GM10266 (cell line): ENCODE results near the gene SRRM2.

Experiments used
- DNase-seq: peaks from one replicate; pipeline ENCODE4 v3.0.0; 2012; ENCODE audit errors: extremely low spot score
- TF ChIP-seq, protein P1 (sequence below): IDR thresholded peaks from 2 replicates; pipeline ENCODE4 v1.5.1; 2012; ENCODE audit warnings: mild to moderate bottlenecking, low read depth; ENCODE audit not compliant: control insufficient read depth, insufficient read depth; ENCODE audit errors: missing control alignments

The SRRM2 gene

DNA sequence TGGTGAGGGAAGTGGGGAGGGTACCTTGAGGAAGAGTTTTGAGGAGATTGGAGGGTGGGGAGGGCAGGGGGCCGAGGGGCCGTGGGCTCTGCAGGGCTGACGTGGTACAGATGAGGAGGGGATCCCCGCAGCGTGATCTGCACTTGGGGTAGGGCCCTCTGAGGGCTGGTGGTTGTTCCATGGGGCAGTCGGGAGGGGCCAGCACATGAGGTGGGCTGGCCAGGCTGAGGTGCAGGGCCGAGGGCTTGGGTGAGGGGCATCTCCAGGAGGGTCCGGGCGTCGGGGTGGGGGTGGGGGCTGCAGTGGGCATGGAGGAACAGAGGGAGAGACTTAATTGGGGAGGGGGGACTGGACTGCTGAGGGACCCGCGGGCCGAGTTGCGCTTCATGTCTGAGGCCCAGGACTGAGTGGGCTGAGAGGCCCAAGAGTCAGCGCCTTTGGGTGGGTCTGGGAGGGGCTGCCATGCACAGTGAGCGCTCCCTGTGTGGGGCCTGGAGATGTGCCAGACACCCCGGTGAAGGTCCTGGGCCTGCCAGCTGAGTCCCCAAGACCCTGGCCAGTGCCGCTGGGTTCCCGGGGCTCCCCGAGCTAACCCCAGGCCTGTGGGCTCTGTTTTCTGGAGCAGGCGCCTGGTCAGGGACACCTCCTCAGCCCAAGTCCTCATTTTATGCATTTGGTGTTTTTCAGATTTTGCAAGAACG lies 45.7 kb upstream of the SRRM2 start:
- DNase-seq, result no peak
- TF ChIP-seq, protein P1, sequence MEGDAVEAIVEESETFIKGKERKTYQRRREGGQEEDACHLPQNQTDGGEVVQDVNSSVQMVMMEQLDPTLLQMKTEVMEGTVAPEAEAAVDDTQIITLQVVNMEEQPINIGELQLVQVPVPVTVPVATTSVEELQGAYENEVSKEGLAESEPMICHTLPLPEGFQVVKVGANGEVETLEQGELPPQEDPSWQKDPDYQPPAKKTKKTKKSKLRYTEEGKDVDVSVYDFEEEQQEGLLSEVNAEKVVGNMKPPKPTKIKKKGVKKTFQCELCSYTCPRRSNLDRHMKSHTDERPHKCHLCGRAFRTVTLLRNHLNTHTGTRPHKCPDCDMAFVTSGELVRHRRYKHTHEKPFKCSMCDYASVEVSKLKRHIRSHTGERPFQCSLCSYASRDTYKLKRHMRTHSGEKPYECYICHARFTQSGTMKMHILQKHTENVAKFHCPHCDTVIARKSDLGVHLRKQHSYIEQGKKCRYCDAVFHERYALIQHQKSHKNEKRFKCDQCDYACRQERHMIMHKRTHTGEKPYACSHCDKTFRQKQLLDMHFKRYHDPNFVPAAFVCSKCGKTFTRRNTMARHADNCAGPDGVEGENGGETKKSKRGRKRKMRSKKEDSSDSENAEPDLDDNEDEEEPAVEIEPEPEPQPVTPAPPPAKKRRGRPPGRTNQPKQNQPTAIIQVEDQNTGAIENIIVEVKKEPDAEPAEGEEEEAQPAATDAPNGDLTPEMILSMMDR, result no peak

DNA sequence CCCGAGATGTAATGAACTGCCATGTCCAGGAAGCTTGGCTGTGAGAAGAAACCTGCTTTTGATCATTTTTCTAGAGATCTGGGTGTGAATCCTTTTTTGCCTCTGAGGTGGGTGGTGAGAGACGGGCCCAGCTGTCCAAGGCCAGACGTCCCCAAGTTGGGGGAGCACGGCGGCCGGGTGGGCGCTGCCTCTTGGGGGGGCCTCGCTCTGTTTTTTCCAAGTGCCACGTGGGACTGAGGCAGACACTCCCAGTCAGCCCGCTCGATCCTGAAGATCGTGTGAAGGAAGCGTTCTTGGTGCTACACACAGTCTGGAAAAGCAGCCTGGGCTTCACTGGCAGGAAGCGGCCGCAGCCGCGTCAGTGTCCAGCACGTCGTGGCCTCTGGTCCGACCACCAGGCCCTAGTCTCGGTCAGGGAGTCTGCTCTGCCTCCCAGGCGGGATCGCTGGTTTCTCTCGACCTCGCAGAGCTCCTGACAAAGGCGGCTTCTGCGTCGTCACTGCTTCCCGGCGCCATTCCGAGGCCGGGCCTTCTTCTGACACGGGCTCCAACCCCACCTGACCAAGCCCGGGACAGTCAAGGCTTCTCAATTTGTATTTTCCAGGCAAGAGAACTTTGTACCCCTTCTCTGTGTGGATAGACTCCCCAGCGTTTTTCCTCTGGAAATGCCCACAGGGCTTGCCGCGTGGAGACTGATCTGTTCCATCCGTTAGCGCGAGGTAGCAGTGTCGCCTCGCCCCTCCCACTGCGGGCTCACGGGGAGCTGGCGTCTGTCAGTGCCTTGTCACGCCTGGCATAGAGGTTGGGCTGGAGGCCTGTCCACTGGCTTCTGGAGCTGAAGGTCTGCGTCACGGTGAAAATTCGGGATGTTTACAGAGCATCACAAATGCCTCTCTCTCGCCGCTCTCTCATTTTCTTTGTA lies 44.8 kb upstream of the SRRM2 start:
- TF ChIP-seq, protein P1, result no peak
- DNase-seq, result no peak

DNA sequence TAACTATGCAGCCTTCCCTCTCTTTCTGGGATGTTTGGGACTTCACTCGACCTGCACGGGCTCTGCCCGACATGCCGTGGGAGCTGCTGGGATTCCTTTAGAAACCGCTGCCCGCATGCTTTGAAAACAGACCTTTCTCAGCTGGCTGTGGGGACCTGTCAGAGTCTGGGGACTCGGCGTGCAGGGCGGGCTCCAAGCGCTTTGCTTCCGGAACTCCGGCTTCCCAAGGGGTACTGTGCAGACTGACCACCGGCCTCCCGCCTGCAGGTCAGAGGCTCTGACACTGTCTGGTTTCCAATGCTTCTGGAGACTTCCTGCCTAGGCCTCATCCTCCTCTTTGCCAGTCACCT lies 44.2 kb upstream of the SRRM2 start:
- DNase-seq, result no peak
- TF ChIP-seq, protein P1, result no peak

DNA sequence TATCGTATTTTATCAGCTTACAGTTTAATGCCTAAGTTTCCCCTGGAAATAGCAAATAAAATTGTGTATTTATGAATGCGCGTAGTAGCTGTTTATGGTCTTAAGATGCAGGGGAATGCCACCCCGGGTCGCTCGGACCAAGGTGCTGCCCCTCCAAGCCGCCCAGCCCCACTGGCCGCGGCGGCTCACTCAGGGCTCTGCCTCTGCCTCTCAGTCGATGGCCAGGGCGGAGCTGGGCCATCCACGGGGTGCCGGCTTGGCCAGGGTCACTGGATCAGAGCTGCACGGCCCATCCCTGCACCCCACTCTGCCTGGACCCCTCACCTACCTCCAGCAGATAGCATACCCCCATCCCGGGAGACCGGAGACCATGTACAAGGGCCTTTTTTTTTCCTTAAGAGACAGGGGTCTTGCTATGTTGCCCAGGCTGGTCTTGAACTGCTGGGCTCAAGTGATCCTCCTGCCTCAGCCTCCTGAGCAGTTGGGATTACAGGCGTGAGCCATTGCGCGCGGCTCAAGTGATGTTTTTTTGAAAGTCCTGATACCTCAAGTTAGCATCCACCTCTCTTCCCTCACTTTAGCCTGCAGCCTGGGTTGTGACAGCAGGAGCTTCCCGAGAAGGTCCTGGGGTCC lies 43.4 kb upstream of the SRRM2 start:
- DNase-seq, result no peak

DNA sequence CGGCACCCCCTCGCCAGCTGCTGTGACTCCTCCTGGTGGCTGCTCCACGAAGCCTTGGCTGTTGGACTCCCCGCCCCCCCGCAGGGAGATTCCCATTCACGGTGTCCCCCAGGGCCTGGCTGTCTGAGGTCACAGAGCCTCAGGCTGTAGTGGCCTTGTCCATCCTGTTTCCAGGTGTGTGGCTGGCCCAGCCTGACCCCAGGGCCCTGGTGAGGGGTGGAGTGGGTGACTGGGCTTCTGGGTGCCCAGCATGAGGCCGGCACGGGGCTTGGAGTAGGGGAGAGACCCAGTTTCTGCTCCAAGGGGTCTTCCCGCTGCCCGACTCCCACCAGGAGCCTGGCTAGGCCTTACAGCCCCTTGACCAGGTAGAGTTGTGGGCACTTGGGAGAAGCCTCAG lies 42.9 kb upstream of the SRRM2 start:
- TF ChIP-seq, protein P1, result no peak
- no peak for DNase-seq

More for the DNA sequence above, 43.4 kb upstream of the SRRM2 start:
- TF ChIP-seq, protein P1, result no peak

DNA sequence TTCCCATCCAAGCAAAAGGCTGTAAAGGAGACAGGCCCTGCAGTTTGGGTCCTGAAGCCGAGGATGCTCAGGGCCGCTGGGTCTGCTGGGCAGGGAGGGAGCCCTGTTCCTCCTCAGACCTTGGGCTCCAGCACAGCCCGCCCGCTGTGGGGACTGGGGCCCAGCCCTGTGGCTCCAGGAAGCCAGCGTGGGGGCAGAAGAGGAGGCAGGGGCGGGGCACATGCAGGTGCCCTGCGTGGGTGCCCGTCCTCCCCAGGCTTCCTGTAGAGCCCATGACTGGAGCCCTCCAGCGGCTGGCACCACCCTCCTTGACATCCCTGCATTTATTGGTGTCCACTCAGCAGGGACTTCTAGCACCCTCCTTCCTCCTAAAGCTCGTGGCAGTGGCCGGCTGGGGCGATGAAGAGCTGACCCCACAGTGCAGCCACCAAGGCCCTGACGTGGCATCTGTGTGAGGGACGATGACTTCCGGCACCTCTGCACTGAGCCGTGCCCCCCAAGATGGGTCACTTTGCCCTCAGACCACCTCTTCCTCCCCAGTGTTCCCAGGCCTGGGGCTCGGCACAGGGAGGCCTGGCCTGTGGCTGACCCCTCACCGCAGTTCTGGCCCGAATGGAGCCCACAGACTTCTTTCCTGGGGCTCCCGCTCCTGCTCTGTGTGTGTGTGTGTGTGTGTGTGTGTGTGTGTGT lies 42.3 kb upstream of the SRRM2 start:
- no peak for DNase-seq
- TF ChIP-seq, protein P1, result no peak
